ENCODE measurements around the gene CDK15. TPM values are rescaled to one million over a fixed set of nuclear protein-coding genes. Genes with fewer than 3 reads are reported as not detected.
"Not testable (repeated sequence)": the region's sequence is repeated elsewhere in the genome, so short reads cannot be mapped to it uniquely, and the experiment has no call there.

Gene CDK15
- total RNA-seq, 1 donor from 2014 or later = not detected

DNA sequence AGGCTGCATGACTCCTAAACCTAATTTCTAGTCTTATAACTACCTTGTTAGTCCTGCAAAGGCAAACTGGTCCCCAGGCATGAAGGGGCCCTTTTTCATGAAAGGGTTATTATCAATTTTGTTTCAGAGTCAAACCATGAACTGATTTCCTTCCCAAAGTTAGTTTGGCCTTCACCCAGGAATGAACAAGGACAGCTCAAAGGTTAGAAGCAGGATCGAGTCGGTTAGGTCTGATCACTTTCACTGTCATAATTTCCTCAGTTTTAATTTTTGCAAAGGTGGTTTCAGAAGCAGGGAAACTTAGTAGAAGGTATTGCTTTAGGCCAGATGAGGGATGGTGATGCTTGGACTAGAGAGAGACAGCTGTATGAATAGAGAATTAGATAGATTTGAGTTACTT lies 16.9 kb upstream of the CDK15 start:
- DNase-seq (ENCODE audit: low read depth in 2 of 2) = no peak

GRCh38 chr2:201790291-201790690 lies 16.0 kb upstream of the CDK15 start:
- no peak for DNase-seq (ENCODE audit: low read depth in 2 of 2)

GRCh38 chr2:201790989-201791388 lies 15.3 kb upstream of the CDK15 start:
- DNase-seq (ENCODE audit: low read depth in 2 of 2) = no peak

- DNase-seq (ENCODE audit: low read depth in 2 of 2) = no peak
Measured at GRCh38 chr2:201793631-201794030, 12.7 kb upstream of the CDK15 start.

DNA sequence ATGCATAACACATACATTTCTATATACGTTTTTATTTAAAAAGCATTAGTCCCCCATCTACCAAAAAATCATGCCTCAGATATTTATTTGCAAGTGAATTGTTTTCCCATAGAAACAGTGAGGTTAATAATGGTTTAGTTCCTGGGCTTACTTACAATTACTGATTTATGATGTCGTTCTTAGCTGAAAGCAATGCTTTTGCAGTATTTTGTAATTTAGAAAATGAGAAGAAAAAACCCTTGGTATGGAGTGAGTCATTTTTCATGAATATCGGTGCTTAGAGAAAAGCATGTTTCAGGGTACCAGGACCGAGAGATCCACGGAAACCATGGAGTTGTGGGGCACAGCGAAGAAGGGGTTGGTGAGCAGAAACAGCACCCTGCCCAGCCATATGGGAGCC lies 12.0 kb upstream of the CDK15 start:
- DNase-seq (ENCODE audit: low read depth in 2 of 2) = no peak

DNA sequence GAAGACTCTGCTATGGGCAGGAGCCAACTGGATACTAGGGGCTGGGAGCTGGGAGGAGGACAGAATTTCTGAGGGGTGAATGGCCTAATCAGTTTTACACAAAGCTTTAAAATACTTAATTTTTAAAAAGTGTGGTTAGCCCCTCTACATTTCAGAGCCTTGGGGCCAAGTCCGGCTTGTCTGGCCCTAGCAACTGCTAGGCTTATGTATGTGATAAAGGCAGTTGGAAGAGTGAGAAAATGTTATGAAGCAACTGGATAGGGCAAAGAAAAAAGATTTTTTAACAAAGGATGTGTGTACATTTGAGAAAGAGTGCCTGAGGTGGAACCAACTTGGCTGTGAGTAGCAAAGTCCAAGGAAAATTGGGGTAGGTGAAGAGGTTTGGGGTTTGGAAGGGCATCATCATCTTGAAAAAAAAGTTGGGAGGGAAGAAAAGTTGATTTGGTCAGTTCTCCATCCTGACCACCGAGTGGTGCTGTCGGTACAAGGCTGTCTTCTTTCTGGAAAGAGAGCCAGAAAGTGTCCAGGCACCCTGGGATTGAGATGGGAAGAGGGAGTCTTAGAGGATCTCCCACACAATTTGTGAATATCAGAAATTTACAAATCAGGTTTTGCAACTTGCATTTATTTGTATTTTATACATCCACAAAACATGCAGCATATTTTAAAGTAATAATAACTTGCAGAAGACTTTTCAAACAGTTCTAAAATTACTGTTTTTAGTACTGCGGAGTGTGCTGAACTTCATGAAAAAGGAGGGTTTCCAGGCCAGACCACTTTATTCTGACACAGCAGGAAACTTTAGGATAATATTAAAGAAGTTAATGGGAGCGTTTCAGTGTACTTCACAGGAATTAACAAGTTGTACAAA lies 10.5 kb upstream of the CDK15 start:
- peak in 1 of 2 donors; percentile 56 for DNase-seq (ENCODE audit: low read depth in 2 of 2)

GRCh38 chr2:201796478-201796865 lies 9.9 kb upstream of the CDK15 start:
- peak in 1 of 2 donors; percentile 9 for DNase-seq (ENCODE audit: low read depth in 2 of 2)

DNA sequence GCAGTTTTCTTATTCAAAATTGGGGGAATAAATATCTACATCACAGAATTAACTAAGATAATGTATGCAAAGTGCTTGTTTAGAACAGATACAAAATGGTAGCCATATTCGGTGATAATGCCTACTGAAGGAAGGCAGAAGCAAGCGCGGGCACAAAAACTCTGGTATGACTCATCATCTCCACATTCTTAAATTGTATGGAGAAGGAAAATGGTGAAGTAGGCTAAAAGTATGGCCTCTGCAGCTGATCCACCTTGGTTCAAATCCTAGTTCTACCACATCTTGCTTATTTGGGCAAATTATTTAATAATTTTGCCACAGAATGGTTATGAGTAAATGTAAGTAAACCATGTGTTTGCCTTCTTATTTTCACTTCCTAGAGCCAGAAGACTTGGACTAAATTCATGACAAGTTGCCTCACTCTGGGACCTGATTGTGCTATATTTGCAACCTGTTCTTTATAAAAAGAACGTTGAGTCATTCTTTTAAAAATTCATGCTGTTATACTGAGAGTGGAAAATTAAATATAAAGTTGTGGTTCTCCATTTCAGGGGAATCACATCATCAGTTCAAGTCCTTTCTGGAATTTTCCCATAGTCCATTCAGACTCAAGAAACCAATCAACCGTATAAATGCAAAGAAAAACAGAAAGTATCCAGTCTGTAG lies 9.0 kb upstream of the CDK15 start:
- no peak for DNase-seq (ENCODE audit: low read depth in 2 of 2)

DNA sequence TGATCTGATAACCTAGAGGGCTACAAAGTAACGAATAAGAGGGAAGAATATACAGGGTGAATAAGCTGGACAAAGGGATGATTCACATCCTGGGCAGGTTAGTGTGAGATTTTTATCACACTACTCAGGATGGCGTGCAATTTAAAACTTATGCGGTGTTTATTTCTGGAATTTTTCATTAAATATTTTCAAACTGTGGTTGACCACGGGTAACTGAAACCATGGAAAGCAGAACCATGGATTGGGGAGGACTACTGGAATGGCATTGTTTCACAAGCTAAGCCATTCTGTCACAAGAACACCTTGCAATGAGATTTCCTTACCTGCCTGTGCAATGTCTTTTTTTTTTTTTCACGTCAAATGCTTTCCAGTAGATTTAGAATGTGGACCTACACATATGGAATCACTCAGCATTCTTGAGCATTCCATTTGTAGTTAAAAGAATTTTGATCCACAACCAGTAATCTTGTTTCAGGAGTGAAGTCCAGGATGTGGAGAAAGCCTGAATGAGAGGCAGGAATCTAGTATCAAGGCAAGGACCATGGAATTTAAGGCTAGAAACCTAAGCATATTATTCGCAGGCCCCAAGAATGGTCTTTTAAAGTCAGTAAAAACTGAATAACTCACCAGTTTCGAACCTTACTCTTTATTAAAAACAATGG lies 8.0 kb upstream of the CDK15 start:
- DNase-seq (ENCODE audit: low read depth in 2 of 2) = peak in 1 of 2 donors; percentile 64

DNA sequence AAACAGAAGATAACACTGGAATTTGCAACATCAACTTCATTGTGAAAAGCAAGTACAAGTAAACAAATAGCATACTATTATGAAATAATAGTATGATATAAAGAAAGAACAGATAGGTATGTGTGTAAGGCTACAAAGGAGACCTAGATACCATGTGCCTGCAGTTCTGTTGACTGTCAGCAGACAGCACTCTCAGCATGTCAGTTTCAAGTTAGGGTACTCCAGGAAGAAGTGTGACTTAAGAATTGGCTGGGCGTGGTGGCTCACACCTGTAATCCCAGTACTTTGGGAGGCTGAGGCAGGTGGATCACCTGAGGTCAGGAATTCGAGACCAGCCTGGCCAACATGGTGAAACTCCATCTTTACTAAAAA lies 7.4 kb upstream of the CDK15 start:
- DNase-seq (ENCODE audit: low read depth in 2 of 2) = peak in 1 of 2 donors; percentile 9

GRCh38 chr2:201807452-201807999 lies 1.2 kb downstream of the CDK15 start:
- no peak for DNase-seq (ENCODE audit: low read depth in 2 of 2)

- DNase-seq (ENCODE audit: low read depth in 2 of 2) = no peak
Measured at GRCh38 chr2:201808027-201808426, 1.7 kb downstream of the CDK15 start.

DNA sequence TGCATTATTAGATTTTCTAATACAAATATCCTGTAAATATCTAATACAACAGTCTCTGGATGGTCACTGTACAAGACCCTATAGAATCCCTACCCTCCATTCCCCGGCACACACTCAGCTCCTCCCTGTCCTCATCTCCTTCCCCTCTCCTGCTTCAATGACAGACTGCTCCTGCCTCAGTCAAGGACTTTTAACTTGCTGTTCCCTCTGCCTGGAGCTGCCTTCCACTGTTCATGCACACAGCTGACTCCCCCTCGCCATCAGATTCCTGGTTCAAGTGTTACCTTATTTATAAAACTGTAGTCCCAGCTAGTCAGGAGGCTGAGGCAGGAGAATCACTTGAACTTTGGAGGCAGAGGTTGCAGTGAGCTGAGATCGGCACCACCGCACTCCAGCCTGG lies 3.3 kb downstream of the CDK15 start:
- DNase-seq (ENCODE audit: low read depth in 2 of 2) = no peak

GRCh38 chr2:201810604-201811003 lies 4.3 kb downstream of the CDK15 start:
- not testable (repeated sequence) for DNase-seq (ENCODE audit: low read depth in 2 of 2)

DNA sequence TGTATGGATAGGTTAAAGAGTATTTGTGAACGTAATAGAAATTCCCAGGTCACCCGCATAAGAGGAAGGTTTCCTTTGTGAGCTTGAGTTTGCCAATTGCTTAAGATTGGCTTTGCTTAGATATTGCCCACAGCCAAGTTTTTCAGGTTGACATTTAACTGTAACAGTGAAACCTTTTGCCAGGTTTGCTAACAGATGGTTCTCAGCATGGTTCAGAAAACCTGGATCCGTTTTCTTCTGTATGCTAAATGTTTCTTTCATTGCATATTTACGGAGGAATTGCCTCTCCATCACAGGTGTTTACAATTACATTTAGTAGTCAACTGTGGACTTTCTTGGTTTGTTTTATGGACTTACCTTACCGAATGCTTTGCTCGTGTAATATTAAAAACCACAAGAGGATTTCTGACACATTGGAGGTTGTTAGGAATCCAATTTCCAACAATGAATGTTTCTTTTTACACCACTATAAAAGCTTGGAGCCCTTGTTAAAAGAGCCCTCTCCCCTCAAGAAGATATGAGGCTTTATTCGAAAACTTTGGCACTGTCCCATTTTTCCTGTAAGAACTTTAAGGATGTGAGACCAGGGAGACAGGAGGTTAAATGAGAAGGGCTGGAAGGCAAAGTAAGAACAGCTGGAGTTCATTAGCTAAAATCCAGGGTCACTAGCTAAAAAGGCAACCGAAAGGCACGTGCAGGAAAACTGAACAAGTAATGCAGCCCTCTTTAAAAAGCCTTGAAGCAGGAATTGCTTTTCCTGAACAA lies 7.8 kb downstream of the CDK15 start:
- DNase-seq (ENCODE audit: low read depth in 2 of 2) = no peak

- no peak for DNase-seq (ENCODE audit: low read depth in 2 of 2)
Measured at GRCh38 chr2:201816657-201817575, 10.6 kb downstream of the CDK15 start.

GRCh38 chr2:201820383-201821007 lies 14.2 kb downstream of the CDK15 start:
- no peak for DNase-seq (ENCODE audit: low read depth in 2 of 2)

- DNase-seq (ENCODE audit: low read depth in 2 of 2) = no peak
Measured at GRCh38 chr2:201821080-201821479, 14.7 kb downstream of the CDK15 start.

- DNase-seq (ENCODE audit: low read depth in 2 of 2) = no peak
Measured at GRCh38 chr2:201824212-201824611, 17.9 kb downstream of the CDK15 start.

GRCh38 chr2:201827621-201828020 lies 21.3 kb downstream of the CDK15 start:
- DNase-seq (ENCODE audit: low read depth in 2 of 2) = no peak
